GM12865 (cell line): ENCODE data around the gene CBX4.
"Not testable (repeated sequence)": the region's sequence is repeated elsewhere in the genome, so short reads cannot be mapped to it uniquely, and the experiment has no call there.

Source experiments
- DNase-seq: peaks from one replicate; pipeline ENCODE4 v3.0.0; 2010; ENCODE audit warnings: low read depth
- H3K4me3 ChIP-seq: 2 replicates; pipeline ENCODE4 v1.5.1; 2011; ENCODE audit warnings: mild to moderate bottlenecking, low read depth, low read length, control low read depth
- TF ChIP-seq, protein P1 (sequence below): IDR thresholded peaks from 2 replicates; pipeline ENCODE4 v1.5.1; 2011; ENCODE audit warnings: low read length, control low read depth, low read depth, inconsistent platforms; ENCODE audit not compliant: insufficient read depth; ENCODE audit errors: missing control alignments

Gene CBX4

GRCh38 chr17:79859676-79860615 is 20.7 kb upstream of the CBX4 start:
- TF ChIP-seq, protein P1, sequence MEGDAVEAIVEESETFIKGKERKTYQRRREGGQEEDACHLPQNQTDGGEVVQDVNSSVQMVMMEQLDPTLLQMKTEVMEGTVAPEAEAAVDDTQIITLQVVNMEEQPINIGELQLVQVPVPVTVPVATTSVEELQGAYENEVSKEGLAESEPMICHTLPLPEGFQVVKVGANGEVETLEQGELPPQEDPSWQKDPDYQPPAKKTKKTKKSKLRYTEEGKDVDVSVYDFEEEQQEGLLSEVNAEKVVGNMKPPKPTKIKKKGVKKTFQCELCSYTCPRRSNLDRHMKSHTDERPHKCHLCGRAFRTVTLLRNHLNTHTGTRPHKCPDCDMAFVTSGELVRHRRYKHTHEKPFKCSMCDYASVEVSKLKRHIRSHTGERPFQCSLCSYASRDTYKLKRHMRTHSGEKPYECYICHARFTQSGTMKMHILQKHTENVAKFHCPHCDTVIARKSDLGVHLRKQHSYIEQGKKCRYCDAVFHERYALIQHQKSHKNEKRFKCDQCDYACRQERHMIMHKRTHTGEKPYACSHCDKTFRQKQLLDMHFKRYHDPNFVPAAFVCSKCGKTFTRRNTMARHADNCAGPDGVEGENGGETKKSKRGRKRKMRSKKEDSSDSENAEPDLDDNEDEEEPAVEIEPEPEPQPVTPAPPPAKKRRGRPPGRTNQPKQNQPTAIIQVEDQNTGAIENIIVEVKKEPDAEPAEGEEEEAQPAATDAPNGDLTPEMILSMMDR: no peak
- H3K4me3 ChIP-seq: no peak overlapping the region
- no peak for DNase-seq

- no peak overlapping the region for H3K4me3 ChIP-seq
- no peak for DNase-seq
- TF ChIP-seq, protein P1: no peak
Measured at GRCh38 chr17:79857095-79857494, 17.9 kb upstream of the CBX4 start.

DNA sequence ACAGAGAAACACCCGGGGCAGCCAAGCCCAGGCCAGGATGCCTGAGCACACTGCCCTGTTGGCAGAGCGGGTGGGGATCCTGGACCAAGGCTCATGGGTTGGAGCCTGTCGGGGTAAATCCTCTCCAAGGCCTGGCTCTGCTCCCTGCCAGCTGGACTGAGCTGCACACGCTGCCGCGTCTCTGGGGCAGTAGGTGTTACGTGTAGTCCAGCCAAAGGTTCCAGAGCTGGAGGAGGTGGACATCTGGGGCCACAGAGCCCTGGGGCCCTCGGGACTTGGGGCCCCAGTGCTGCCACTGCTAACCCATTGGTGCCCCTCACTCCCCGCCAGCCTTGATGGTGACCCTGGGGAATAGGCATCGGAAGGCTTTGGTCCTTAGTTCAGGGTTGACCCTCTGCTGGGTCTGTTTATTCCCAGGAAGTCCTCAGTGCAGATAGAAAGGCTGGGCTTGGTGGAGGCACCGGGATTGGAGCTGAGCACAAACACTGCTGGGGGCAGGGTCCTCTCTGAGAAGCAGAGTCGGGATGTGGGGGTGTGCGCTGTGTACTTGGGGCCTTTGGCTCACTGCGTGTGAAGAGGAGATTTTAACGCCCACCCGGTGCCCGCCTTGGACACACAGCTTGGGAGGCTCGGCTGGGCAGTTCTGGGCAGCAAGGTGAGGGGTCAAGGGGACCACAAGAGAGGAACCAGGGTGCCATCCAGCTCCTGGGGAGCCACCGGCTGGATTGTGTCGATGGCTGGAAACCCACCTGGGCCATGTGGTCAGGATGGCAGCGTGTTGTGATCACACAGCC is 16.3 kb upstream of the CBX4 start:
- TF ChIP-seq, protein P1: no peak
- no peak overlapping the region for H3K4me3 ChIP-seq
- no peak for DNase-seq

GRCh38 chr17:79854080-79855060 is 15.1 kb upstream of the CBX4 start:
- H3K4me3 ChIP-seq: no peak overlapping the region
- TF ChIP-seq, protein P1: no peak
- no peak for DNase-seq

DNA sequence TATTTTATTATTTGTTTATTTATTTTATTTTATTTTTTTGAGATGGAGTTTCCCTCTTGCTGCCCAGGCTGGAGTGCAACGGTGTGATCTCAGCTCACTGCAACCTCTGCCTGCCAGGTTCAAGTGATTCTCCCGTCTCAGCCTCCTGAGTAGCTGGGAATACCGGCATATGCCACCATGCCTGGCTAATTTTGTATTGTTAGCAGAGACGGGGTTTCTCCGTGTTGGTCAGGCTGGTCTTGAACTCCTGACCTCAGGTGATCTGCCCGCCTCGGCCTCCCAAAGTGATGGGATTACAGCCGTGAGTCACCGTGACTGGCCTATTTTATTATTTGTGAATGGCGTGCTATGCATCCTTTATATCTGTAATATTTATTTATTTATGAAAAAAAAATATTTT is 13.9 kb upstream of the CBX4 start:
- H3K4me3 ChIP-seq, DNase-seq: not testable (repeated sequence)

DNA sequence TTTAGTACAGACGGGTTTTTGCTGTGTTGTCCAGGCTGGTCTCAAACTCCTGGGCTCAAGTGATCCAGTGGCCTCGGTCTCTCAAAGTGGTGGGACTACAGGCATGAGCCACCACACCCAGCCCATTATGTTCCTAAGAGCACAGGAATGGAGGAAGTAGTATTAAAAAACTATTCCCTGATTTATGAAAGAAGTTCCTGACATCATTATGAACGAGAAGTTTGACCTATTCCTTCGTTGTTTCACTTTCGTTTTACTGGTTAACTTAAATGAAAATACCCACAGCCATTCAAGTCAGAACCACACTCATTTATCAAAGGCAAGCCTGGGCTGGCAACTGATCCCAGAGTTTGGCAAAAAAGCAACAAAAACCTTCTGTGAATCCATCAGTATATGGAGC is 13.5 kb upstream of the CBX4 start:
- H3K4me3 ChIP-seq: peak overlapping the region; percentile 22
- no peak for DNase-seq
- TF ChIP-seq, protein P1: no peak
